GM12864 (cell line): ENCODE results near the gene PERP.

ENCODE experiments used
- DNase-seq: peaks from one replicate; pipeline ENCODE4 v3.0.0-alpha.2; 2011; ENCODE audit warnings: low read depth
- H3K4me3 ChIP-seq: 2 replicates; pipeline ENCODE4 v1.5.1; 2011; ENCODE audit warnings: mild to moderate bottlenecking, low read depth, low read length, control low read depth
- TF ChIP-seq, protein P1 (sequence below): IDR thresholded peaks from 2 replicates; pipeline ENCODE4 v1.5.1; 2011; ENCODE audit warnings: low read depth, mild to moderate bottlenecking, moderate library complexity, low read length, control low read depth, inconsistent platforms; ENCODE audit errors: missing control alignments

The PERP gene

GRCh38 chr6:138107078-138107751 lies at the start of gene PERP:
Gene PERP (minus strand): TSS chr6:138107419. CDS start chr6:138107340, 79 bp downstream.
- TF ChIP-seq, protein P1, sequence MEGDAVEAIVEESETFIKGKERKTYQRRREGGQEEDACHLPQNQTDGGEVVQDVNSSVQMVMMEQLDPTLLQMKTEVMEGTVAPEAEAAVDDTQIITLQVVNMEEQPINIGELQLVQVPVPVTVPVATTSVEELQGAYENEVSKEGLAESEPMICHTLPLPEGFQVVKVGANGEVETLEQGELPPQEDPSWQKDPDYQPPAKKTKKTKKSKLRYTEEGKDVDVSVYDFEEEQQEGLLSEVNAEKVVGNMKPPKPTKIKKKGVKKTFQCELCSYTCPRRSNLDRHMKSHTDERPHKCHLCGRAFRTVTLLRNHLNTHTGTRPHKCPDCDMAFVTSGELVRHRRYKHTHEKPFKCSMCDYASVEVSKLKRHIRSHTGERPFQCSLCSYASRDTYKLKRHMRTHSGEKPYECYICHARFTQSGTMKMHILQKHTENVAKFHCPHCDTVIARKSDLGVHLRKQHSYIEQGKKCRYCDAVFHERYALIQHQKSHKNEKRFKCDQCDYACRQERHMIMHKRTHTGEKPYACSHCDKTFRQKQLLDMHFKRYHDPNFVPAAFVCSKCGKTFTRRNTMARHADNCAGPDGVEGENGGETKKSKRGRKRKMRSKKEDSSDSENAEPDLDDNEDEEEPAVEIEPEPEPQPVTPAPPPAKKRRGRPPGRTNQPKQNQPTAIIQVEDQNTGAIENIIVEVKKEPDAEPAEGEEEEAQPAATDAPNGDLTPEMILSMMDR: no peak
- DNase-seq: no peak

DNA sequence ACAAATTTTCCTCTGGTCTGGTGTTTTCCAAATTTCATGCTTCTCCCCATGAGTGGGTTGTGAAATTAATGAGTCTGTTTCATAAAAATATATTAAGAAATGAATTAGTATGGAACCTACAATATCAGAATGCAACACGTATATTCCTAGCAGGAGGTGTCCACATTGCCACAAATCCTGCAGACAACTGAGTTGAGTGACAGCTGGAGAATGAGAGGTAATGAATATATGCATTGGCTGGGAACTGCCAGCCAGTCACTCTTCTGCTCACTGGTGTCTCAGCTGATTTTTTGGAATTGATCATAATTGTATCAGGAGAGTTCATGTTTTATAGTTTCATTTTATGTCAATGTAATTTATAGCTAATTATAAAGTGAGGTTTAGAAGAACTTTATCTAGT lies 48.2 kb upstream of the PERP start:
- no peak for DNase-seq
- TF ChIP-seq, protein P1: no peak
- H3K4me3 ChIP-seq: no peak overlapping the region

More at GRCh38 chr6:138107078-138107751, at the start of gene PERP:
- peak within 1 kb of the TSS; percentile 58 for H3K4me3 ChIP-seq

GRCh38 chr6:138146544-138146943 lies 39.3 kb upstream of the PERP start:
- no peak overlapping the region for H3K4me3 ChIP-seq
- TF ChIP-seq, protein P1: no peak
- no peak for DNase-seq

GRCh38 chr6:138145402-138145801 lies 38.2 kb upstream of the PERP start:
- peak; percentile 21 for DNase-seq
- TF ChIP-seq, protein P1: no peak
- H3K4me3 ChIP-seq: no peak overlapping the region

DNA sequence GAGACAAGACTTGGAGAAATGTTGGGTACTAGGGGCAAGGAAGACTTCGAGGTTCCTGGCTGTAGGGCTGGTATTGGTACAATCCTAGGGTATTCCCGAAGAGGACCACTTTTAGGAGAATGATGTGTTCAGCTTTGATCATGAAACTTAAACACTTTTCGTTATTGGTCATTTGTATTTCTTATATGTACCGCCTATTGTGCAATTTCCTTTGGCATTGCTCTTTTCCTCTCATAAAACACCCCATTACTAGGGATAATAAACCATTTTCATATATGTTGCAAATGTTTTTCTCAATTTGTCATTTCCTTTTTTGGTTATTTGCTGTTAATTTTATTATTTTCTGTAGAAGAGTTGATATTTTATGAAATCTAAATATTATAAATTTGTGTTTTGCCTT lies 35.6 kb upstream of the PERP start:
- TF ChIP-seq, protein P1: no peak
- H3K4me3 ChIP-seq: no peak overlapping the region
- DNase-seq: no peak

DNA sequence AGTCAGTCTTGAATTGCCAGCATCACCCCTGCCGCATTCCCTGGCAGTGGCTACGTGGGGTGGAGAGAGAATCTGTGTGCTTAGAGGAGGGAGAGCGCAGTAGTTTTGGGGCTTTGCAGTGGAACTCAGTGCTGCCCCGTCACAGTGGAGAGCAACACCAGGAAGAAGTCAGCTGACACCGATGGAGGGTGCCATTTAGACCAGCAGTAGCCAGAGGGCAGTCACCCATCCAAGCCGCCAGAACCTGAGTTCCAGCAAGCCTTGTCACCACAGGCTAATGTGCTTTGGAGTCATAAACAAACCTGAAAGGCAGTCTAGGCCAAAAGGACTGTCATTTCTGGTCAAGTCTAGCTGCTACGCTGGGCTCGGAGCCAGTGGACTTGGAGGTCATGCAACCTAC lies 22.0 kb upstream of the PERP start:
- TF ChIP-seq, protein P1: no peak
- H3K4me3 ChIP-seq: no peak overlapping the region
- no peak for DNase-seq

DNA sequence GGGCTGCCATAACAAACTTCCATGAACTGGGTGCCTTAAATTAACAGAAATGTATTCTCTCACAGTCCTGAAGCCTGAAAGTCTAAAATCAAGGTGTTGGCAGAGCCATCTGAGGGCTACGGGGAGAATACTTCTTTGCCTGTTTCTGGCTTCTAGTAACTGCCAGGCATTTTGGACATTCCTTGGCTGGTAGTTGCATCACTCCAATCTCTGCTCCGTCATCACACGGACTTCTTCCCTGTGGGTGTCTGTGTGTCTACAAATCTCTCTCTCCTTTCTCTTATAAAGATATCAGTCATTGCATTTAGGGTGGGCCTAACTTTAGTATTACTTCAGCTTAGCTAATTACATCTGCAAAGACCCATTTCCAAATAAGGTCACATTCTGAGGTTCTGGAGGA lies 20.9 kb upstream of the PERP start:
- DNase-seq: no peak
- no peak overlapping the region for H3K4me3 ChIP-seq
- TF ChIP-seq, protein P1: no peak
